IPS-15b (cell line): ENCODE data around the gene HOOK2.

Source experiments
- H3K27me3 ChIP-seq: one replicate; pipeline ENCODE4 v1.6.1; 2013; ENCODE audit warnings: low read length; ENCODE audit not compliant: control insufficient read depth, insufficient read depth
- H3K36me3 ChIP-seq: one replicate; pipeline ENCODE4 v1.6.1; 2013; ENCODE audit warnings: low read length; ENCODE audit not compliant: control insufficient read depth, insufficient read depth
- H3K4me1 ChIP-seq: one replicate; pipeline ENCODE4 v1.6.1; 2013; ENCODE audit warnings: mild to moderate bottlenecking, low read length; ENCODE audit not compliant: control insufficient read depth, insufficient read depth
- H3K4me3 ChIP-seq: one replicate; pipeline ENCODE4 v1.5.1; 2013; ENCODE audit warnings: low read depth, low read length
- H3K9ac ChIP-seq: one replicate; pipeline ENCODE4 v1.6.1; 2013; ENCODE audit warnings: low read depth, mild to moderate bottlenecking, low read length
- H3K9me3 ChIP-seq: one replicate; pipeline ENCODE4 v1.6.1; 2013; ENCODE audit warnings: mild to moderate bottlenecking, low read length; ENCODE audit not compliant: control insufficient read depth, insufficient read depth

HOOK2 gene

DNA sequence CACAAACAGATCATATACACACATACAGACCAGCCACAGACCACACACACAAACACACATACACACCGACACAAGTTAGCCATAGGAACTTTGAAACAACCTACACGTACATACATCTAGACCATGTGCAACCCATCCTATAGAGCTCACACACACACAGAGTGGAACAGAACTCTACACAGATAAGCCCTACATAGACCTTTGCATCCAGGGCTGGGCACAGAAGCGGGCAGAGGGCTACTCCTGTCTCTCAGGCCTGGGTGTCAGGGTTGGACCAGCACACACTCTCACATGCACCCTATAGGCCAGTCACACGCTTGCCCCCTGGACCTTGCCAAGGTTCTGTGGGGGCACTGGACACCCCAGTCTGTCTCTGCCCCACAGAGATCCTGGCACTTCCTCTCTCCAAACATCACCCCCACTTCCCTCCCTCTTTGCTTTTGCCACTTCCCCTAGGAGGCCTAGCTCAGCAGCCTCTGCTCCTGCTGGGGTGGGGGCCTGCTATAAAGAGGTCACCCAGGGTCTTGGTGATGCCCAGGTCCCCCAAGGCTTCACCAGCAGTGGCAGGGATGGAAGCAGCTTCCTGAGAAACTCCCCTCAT, 10.2 kb upstream of the HOOK2 start:
- Histone ChIP-seq H3K4me3 (no peak overlapping the region), H3K4me1 (peaks cover 14% of the 10 kb centered on the region), H3K9me3 (no peaks in the 10 kb centered on the region), H3K36me3 (no peaks in the 10 kb centered on the region), H3K9ac (no peak overlapping the region), H3K27me3 (no peaks in the 10 kb centered on the region)

DNA sequence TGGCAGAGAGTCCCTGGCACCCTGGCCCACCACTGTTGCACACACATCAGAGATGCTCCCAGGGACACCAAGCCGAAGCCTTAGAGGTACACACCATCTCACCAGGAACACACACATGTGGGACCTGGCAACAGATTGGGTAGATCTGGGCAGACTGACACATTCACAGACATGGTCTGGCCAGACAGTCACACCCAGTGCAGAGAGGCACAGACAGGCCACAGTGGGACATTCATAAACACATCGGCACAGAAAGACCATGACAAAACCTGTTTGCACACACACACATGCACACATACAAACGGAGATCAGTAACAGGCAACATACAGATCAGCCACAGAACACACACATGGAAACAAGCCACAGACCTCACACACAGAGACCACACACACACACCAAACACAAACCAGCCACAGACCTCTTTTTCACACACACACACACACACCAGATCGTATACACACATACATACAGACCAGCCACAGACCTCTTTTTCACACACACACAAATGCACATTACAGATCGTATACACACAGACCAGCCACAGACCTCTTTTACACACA, 9.6 kb upstream of the HOOK2 start:
- Histone ChIP-seq H3K9ac (no peak overlapping the region), H3K4me3 (no peak overlapping the region), H3K36me3 (no peaks in the 10 kb centered on the region), H3K27me3 (no peaks in the 10 kb centered on the region), H3K9me3 (no peaks in the 10 kb centered on the region), H3K4me1 (peaks cover 11% of the 10 kb centered on the region)

DNA sequence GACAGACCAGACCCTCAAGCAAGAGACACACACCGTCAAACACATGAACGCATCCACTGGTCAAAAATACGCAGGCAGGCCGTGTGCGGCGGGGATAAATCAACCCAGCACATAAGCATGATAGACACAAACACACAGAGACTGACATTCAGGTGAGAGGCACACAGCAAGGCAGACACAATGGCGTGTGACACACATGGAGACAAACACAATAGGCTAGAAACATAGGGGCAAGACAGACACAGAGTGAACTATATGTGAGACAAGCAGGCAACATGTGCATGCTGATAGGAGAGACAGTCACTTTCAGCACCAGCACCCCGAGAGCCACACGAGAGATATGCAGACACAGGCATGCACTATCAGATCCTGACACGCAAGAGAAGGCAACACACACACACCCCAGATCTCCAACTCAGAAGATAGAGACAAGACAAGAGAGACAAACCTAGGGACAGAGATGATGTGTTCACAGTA, 9.1 kb upstream of the HOOK2 start:
- no peaks in the 10 kb centered on the region for H3K27me3 ChIP-seq
- H3K9me3 ChIP-seq = no peaks in the 10 kb centered on the region
- H3K36me3 ChIP-seq = no peaks in the 10 kb centered on the region
- H3K4me3 ChIP-seq = no peak overlapping the region
- H3K4me1 ChIP-seq = peaks cover 12% of the 10 kb centered on the region
- H3K9ac ChIP-seq = no peak overlapping the region

DNA sequence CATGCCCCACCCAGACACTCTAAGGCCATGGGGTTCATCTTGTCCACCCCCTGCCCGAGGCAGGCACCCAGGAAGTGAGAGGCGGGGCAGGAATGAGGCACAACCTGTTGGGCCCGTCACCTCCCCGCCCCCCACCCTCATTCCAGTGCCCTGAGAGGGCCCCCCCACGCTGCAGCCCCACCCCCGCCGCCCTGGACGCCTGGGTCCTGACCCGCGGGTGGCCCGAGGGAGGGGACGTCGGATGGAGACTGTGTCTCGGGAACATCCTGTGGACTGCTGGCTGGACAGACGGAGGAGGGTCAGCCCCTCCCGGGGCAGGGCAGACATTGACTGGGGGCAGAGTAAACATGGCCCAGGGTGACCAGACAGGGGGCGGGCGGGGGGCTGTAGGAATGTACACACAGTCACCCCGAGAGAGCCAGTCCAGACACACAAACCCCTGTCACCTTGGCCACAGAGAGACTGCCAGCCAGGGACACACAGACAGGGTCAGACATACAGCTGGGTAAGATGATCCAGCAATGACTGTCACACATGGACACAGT, 8.6 kb upstream of the HOOK2 start:
- Histone ChIP-seq H3K4me3 (peak overlapping the region; percentile 37), H3K9me3 (no peaks in the 10 kb centered on the region), H3K4me1 (peaks cover 16% of the 10 kb centered on the region), H3K9ac (no peak overlapping the region), H3K27me3 (no peaks in the 10 kb centered on the region), H3K36me3 (no peaks in the 10 kb centered on the region)

DNA sequence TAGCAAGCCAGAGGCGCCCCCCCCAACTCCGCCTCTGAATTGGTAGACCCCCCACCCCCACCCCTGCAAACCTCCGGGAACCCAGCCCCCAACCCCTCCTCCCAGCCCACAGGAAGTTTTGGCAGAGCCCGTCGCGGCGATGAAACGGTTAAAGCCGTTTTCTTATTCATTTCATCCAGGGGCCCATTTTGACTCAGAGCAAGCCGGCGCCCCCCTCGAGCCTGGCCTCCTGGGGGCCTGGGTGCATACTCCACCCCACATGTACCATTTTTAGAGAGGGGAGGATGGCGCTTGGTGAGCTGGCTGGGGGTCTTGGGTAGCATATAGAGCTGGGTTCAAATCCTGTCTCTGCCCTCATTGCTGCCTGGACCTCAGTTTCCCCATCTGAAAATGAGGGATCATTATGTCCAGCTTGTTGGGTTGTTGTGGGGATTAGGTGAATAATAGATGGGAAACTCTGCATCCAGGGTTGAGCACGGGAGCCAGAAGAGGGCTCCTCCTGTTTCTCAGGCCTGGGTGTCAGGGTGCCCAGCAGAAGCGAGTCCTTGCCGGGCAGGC, 8.0 kb upstream of the HOOK2 start:
- Histone ChIP-seq H3K9ac (no peak overlapping the region), H3K27me3 (no peaks in the 10 kb centered on the region), H3K4me3 (peak overlapping the region; percentile 37), H3K36me3 (no peaks in the 10 kb centered on the region), H3K9me3 (no peaks in the 10 kb centered on the region), H3K4me1 (peaks cover 18% of the 10 kb centered on the region)

DNA sequence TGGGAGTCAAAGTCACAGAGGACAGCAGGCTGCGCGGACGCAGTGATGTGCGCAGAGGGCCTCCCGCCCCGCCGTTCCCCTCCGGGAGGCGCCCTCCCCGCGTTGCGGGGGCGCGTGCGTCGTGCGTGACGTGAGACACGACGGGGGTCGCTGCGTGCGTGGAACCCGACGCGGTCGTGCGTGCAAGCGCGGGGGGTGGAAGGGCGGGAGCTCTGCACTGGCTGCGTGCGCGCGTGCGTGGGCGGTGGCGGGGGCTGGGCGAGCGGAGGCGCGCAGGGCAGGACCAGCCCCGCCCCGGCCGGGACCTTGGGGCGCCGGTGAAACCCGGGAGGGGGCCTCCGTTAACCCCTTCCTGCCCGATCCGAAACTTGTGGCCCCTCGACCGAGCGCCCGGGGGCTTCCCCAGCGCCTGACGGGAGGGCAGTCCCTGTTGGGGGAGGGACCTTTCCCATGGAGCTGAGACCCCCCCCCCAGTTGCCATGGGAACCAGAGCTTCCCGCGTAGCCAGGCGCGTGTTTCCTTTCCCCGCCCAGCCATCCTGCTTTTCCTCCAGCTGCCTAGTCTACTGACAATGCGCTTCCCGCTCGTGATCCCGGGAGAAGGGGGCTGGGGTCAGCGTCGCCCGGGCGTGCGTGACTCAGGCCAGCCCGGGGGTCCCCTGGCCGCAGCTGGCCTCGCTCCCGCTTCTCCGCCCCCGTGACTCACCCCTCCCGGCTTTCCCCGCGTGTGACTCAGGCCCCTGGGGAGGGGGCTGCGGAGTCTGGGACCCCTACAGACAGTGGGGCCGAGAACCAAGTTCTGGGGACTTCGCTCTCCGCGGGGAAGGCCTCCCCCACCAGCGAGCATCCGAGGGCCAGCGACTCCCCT, 7.3 kb upstream of the HOOK2 start:
- Histone ChIP-seq H3K4me3 (peak overlapping the region; percentile 57), H3K9ac (no peak overlapping the region), H3K4me1 (peaks cover 13% of the 10 kb centered on the region), H3K36me3 (no peaks in the 10 kb centered on the region), H3K27me3 (no peaks in the 10 kb centered on the region), H3K9me3 (no peaks in the 10 kb centered on the region)

DNA sequence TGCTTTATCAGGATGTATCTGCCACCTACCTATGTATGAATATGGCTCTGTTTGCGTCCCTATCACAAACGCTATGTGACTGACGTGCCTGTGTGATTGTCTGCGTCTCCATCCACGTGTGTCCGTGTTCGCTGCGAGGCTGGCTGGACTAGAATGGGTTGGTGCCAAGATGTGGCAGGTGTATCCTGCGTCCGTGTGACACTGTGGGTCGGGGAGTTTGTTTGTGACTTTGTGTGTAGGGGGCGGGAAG, 6.7 kb upstream of the HOOK2 start:
- Histone ChIP-seq H3K9ac (no peak overlapping the region), H3K4me1 (peaks cover 13% of the 10 kb centered on the region)

DNA sequence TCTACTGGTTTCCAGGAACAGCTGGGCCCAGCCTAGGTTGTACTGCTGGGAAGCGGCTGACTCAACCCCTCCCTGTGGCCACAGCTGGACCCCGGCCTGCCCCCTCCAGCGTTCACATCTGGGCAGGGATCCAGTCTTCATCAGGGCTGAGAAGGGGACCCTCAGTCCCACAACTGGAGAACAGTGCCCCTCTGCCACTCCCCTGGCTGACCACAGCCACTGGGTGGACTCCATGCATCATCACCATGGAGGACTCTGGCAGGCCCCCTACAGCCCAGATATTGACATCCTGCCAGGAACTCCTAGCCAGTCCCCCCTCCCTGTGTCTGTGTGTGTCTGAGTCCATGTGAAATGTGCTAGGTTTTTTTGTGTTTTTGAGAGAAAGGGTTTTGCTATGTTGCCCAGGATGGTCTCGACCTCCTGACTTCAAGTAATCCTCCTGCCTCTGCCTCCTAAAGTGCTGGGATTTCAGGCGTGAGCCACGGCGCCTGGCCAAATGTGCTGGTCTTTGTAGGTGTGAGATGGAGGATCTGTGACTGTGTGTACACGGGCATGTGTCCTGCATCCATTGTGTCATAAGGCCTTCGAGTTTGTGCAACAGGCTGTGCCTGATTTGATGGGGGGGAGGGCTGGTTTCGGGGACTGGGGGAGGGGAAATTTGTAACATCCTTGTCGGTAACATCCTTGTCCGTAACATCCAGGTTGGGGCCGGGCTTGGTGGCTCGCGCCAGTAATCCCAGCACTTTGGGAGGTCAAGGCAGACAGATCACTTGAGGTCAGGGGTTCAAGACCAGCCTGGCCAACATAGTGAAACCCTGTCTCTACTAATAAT, 4.0 kb upstream of the HOOK2 start:
- H3K4me3 ChIP-seq = peak overlapping the region; percentile 76
- H3K27me3 ChIP-seq = no peaks in the 10 kb centered on the region
- H3K9ac ChIP-seq = peak overlapping the region; percentile 17
- H3K9me3 ChIP-seq = no peaks in the 10 kb centered on the region
- H3K4me1 ChIP-seq = peaks cover 12% of the 10 kb centered on the region
- peaks cover 1% of the 10 kb centered on the region for H3K36me3 ChIP-seq

More for the DNA sequence above, 6.7 kb upstream of the HOOK2 start:
- Histone ChIP-seq H3K36me3 (no peaks in the 10 kb centered on the region), H3K4me3 (peak overlapping the region; percentile 57), H3K9me3 (no peaks in the 10 kb centered on the region), H3K27me3 (no peaks in the 10 kb centered on the region)

DNA sequence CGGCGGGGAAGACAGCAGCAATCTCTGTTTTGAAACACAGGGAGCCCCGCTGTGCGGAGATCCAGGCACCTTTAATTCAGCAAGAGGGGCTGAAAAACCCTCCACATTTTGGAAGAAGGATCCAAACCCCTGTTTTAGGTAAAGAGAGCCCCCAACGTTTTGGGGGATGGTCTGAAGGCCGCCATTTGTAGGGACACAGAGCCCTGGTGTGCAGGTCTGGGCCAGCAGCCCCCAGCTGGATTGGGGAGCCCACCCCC, 3.5 kb upstream of the HOOK2 start:
- H3K4me3 ChIP-seq = peak overlapping the region; percentile 76
- peaks cover 11% of the 10 kb centered on the region for H3K4me1 ChIP-seq

DNA sequence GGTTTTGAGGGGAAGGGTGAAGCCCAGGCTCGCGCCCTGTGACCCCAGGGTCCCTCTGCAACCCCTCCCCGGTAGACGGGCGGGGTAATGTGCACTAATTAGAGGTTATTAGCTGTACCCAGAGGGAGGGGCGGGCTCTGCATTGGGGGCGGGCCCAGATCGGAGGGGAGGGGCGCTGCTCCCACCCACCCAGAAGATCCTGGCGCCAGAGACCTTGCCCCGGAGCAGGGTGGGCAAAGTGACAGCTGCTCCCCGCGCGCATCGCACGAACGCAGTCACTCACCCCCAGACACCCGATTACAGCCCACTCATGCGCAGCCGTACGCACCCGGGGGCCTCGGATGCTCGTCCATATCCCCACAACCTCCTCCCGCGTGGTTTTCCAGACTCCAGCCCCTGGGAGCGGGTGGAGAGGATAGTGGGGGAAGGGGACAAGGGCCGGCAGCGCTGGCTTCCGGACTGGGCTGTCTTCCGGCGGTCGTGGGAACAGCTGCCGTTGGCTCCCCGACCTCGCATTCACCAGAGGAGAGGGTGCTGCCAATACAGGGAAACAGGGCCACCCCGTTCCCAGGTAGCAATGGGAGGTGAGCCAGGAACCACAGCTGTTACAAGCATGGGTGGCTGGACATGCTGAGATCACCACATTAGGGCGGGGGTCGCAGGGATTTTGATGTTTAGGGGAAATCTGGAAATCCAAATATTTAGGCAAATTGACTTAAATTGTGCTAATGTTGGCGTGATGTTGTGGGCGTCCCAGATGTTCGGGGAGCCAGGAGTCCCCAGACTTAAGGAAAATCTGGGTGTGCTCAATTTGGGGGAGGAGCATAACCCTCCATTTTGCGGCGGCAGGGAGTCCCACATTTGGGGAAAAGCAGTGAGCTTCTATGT, 2.9 kb upstream of the HOOK2 start:
- no peaks in the 10 kb centered on the region for H3K27me3 ChIP-seq
- peaks cover 3% of the 10 kb centered on the region for H3K36me3 ChIP-seq
- H3K9me3 ChIP-seq = no peaks in the 10 kb centered on the region
- no peak overlapping the region for H3K9ac ChIP-seq
- peak overlapping the region; percentile 76 for H3K4me3 ChIP-seq
- H3K4me1 ChIP-seq = peaks cover 8% of the 10 kb centered on the region

More for the DNA sequence above, 3.5 kb upstream of the HOOK2 start:
- no peaks in the 10 kb centered on the region for H3K27me3 ChIP-seq
- H3K36me3 ChIP-seq = peaks cover 3% of the 10 kb centered on the region
- H3K9ac ChIP-seq = peak overlapping the region; percentile 17
- no peaks in the 10 kb centered on the region for H3K9me3 ChIP-seq
